ENCODE data around the gene EPB41L5.

EPB41L5 gene

GRCh38 chr2:120204945-120205670, 192.2 kb downstream of the EPB41L5 start:
- FAIRE-seq, result no peak

DNA sequence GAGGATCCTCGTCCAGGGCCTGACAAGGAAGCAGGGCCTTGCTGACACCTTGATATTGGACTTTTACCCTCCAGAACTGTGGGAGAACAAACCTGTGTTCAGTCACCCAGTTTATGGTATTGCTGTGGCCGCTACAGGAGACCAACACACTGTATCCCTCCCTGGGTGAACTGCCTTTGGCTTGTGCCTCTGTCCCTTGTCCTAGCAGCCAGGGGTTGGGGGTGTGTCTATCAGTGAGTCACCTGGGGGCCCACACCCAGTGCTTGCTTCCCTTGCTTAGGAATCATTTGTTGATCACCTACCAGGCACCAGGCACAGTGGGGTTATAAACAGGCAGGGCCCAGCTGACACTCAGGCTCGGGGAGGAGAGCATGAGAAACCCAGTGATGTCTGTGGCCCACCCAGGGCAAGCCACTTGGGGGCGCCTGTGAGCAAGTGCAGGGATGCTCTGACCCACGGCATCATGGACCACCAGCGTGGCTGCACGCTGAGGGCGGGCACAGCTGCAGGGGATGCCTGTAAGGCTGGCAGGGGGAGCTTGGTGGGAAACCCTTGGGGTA, 193.2 kb downstream of the EPB41L5 start:
- no peak for FAIRE-seq

GRCh38 chr2:120208381-120209353, 195.8 kb downstream of the EPB41L5 start:
- no peak for FAIRE-seq

DNA sequence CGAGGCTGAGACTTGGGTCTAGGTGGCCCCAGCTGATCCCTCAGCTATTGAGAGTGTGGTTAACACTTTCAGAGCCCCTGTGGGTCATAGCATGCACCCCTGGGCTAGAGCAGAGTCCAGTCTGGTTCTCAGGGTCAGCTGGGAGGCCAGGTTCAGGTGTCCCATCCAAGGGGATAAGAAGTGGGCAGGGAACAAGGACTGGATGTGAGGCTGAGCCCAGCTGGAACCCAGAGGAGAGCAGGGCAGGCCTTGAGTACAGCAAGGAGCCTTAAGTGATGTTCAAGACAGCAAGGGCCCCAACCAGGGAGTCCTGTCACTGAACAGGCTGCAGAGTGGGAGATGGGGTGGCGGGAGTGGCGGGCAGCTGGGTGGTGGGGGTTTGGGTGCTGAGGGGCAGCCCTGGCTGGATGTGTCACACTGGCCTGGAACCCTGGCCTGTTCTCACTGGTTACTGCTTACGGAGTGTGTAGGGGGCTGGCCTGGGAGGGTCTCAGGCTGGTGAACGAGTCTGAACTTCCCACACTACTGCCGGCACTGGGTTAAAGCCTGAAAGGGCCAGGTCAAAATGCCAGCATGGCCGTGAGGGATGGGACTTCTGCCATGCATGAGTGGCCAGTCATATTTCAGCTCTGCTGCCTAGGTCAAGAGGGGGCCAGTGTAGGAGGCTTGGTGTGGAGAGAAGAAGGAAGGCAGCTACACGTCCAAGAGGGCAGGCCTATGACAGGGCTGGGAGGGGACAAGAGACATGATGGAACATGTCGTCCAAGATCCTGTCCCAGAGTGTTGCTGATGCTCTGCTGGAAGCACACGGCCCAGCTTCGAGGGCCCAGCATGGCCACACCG, 196.8 kb downstream of the EPB41L5 start:
- no peak for FAIRE-seq

- no peak for FAIRE-seq
Observed at GRCh38 chr2:120210270-120210693, 197.4 kb downstream of the EPB41L5 start.

GRCh38 chr2:120218181-120218580, 205.3 kb downstream of the EPB41L5 start:
- FAIRE-seq, result no peak

GRCh38 chr2:120219291-120219690, 206.4 kb downstream of the EPB41L5 start:
- FAIRE-seq, result no peak

- no peak for FAIRE-seq
Observed at GRCh38 chr2:120219766-120220165, 206.9 kb downstream of the EPB41L5 start.

DNA sequence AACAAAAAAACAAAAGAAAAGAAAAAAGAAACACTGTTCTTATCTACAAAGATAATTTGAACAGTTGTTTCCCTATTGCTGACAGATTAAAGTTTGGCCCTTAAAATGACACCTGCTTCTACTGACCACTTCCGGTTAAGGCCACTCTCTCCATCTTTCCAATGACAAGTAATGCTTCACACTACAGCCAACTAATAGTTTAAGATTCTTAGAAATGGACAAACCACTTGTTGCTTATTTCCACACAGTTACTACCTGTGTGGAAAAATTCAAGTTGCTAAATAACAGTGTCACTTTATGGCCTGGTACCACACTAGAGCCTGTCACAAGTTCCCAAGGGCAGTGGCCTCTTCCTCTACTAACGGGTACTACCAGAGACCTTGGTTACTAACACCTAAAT, 207.9 kb downstream of the EPB41L5 start:
- FAIRE-seq, result no peak

DNA sequence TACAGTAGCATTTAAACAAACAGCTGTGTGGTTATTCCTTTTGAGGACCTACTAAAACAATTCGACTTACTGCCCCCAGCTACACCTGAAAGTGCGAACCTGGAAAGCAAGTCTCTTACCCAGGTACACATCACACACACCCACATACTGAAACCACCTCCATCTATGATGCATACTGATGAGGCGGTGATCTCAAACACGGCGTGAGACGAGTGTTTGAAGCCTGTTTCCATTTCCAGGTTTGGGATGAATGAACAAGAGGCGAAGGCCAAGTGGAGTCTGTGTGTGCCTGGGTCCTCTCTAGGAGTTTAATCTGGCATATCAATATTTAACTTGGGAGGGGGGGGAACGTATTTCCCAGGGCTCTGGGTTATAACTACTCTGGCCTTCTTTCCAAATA, 208.7 kb downstream of the EPB41L5 start:
- no peak for FAIRE-seq

DNA sequence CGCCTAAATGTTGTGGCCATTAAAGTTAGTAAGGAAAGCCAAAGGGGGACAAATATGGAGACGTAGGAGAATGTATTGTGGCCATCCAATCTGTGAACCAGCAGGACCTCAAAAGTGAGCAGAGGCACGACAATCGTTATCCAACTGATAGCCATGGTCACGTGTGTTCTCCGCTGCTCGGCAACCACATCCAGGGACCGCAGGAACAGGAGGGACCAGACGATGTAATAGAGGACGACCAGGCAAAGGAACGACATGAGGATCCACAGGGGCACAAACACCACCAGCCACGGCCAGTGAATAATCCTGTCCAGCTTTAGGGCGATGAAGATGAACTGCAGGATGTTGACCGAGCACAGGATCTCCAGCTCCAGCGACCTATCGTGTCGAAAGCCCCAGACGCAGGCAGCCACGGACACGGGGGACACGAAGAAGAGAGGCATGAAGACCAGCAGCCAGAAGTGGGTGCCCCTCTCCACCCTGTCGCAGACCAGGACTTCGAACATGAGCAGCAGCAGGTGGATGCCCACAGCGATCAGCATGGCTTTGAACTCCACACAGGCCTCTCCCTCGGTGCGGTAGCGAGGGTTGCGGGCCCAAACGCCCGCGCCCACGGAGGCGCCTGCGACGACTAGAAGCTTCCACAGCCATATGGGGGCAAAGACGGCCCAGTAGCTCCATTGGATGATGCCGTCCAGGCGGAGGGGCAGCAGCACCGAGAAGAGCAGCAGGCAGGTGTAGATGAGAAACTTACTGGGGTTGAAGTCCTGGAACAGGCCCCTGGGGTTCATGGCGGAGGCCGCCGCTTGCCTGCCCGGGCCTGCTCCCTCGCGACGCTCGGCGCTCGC, 209.5 kb downstream of the EPB41L5 start:
- FAIRE-seq, result no peak

- no peak for FAIRE-seq
Observed at GRCh38 chr2:120223034-120223912, 210.4 kb downstream of the EPB41L5 start, which contains the start of gene TMEM185B. TSS of gene TMEM185B (minus strand) at chr2:120223400. CDS start at chr2:120222976, 424 bp downstream.

- FAIRE-seq, result no peak
Observed at GRCh38 chr2:120224256-120224655, 211.4 kb downstream of the EPB41L5 start.

- no peak for FAIRE-seq
Observed at GRCh38 chr2:120224735-120225548, 212.1 kb downstream of the EPB41L5 start.

GRCh38 chr2:120225549-120226065, 212.7 kb downstream of the EPB41L5 start:
- FAIRE-seq, result no peak

GRCh38 chr2:120226316-120226715, 213.4 kb downstream of the EPB41L5 start:
- FAIRE-seq, result no peak

- FAIRE-seq, result no peak
Observed at GRCh38 chr2:120227111-120227991, 214.5 kb downstream of the EPB41L5 start.

- no peak for FAIRE-seq
Observed at GRCh38 chr2:120228503-120228902, 215.6 kb downstream of the EPB41L5 start.

All from A204.1 (cell line).